SH-SY5Y (cell line): ENCODE data around the gene MVB12A.

Experiments
- GATA2 ChIP-seq: IDR thresholded peaks from 2 replicates; pipeline ENCODE4 v1.6.1; 2011; ENCODE audit warnings: mild to moderate bottlenecking, low read depth, low read length
- GATA3 ChIP-seq: IDR thresholded peaks from 2 replicates; pipeline ENCODE4 v1.6.1; 2011; ENCODE audit warnings: low read depth, mild to moderate bottlenecking, low read length, moderate library complexity

The MVB12A gene

GRCh38 chr19:17394891-17395415 is 24.9 kb upstream of the MVB12A start:
- no peak for TF ChIP-seq GATA3
- no peak for TF ChIP-seq GATA2

- TF ChIP-seq GATA3 (no peak), GATA2 (no peak)
These were observed 20.8 kb upstream of the MVB12A start for GRCh38 chr19:17398902-17399527.

GRCh38 chr19:17401628-17402027 is 18.2 kb upstream of the MVB12A start:
- no peak for TF ChIP-seq GATA3
- TF ChIP-seq GATA2, result no peak

GRCh38 chr19:17402982-17403855 is 16.6 kb upstream of the MVB12A start:
- TF ChIP-seq GATA3 (no peak), GATA2 (no peak)

- TF ChIP-seq GATA2, result no peak
These were observed 15.8 kb upstream of the MVB12A start for GRCh38 chr19:17404015-17404414.

GRCh38 chr19:17404621-17405249 is 15.1 kb upstream of the MVB12A start:
- no peak for TF ChIP-seq GATA3

- TF ChIP-seq GATA3 (no peak), GATA2 (no peak)
These were observed 14.4 kb upstream of the MVB12A start, which contains the start of gene BST2 for GRCh38 chr19:17405250-17406045. TSS of gene BST2 (minus strand) at chr19:17405630. CDS start at chr19:17405575, 55 bp downstream.

GRCh38 chr19:17406046-17406886 is 13.6 kb upstream of the MVB12A start:
- TF ChIP-seq GATA2 (no peak), GATA3 (no peak)

- no peak for TF ChIP-seq GATA3
- no peak for TF ChIP-seq GATA2
These were observed 13.0 kb upstream of the MVB12A start for GRCh38 chr19:17406887-17407196.

- no peak for TF ChIP-seq GATA2
- TF ChIP-seq GATA3, result no peak
These were observed 9.9 kb upstream of the MVB12A start for GRCh38 chr19:17409990-17410389.

- TF ChIP-seq GATA2 (no peak), GATA3 (no peak)
These were observed 8.0 kb upstream of the MVB12A start for GRCh38 chr19:17411801-17412200.

GRCh38 chr19:17414097-17414496 is 5.8 kb upstream of the MVB12A start:
- TF ChIP-seq GATA3, result no peak
- no peak for TF ChIP-seq GATA2

- TF ChIP-seq GATA2 (no peak), GATA3 (no peak)
These were observed 4.7 kb upstream of the MVB12A start for GRCh38 chr19:17415121-17415520.
